ENCODE results near the gene TIMP2. TPM values are rescaled to one million over a fixed set of nuclear protein-coding genes. Genes with fewer than 3 reads are reported as not detected.

TIMP2 gene
- total and polyA plus RNA-seq, 2 of the 13 experiments (the other 11 are each of a cell fraction or from before 2014, with no cell fraction given), result 3.8 to 8.5 TPM

- TF ChIP-seq THAP9 (CRISPR knock-in tag; IDR thresholded peaks at IDR 0.05; ENCODE audit: borderline replicate concordance) (no peak), RORA (CRISPR knock-in tag; IDR thresholded peaks at IDR 0.05) (no peak), WIZ (CRISPR knock-in tag; IDR thresholded peaks at IDR 0.05) (no peak), ZIK1 (CRISPR knock-in tag; IDR thresholded peaks at IDR 0.05; ENCODE audit: borderline replicate concordance, low read depth) (no peak), ZBTB21 (CRISPR knock-in tag; IDR thresholded peaks at IDR 0.05) (no peak), ZNF556 (CRISPR knock-in tag; IDR thresholded peaks at IDR 0.05; ENCODE audit: borderline replicate concordance) (no peak), HOXD1 (CRISPR knock-in tag; IDR thresholded peaks at IDR 0.05) (0 out of 2 replicates have a peak, but pooled peaks have one; percentile 36), FOXC1 (CRISPR knock-in tag; IDR thresholded peaks at IDR 0.05; ENCODE audit: borderline replicate concordance) (no peak), ZNF343 (CRISPR knock-in tag; IDR thresholded peaks at IDR 0.05) (no peak), KLF12 (CRISPR knock-in tag; IDR thresholded peaks at IDR 0.05; ENCODE audit: borderline replicate concordance) (no peak), TMF1 (CRISPR knock-in tag; IDR thresholded peaks at IDR 0.05; ENCODE audit: low read depth) (no peak), NR3C1 (CRISPR knock-in tag; IDR thresholded peaks at IDR 0.05) (no peak), ZNF687 (CRISPR knock-in tag; IDR thresholded peaks at IDR 0.05) (peak; percentile 50), ZFYVE20 (CRISPR knock-in tag; IDR thresholded peaks at IDR 0.05; ENCODE audit: borderline replicate concordance, low read depth) (no peak), HOXA5 (CRISPR knock-in tag; IDR thresholded peaks at IDR 0.05) (no peak; the same call in 1 of the 2 replicates), ATF2 (CRISPR knock-in tag; IDR thresholded peaks at IDR 0.05) (no peak), HNRNPK (IDR thresholded peaks at IDR 0.05; ENCODE audit: low read depth, low read length, poor library complexity, severe bottlenecking) (no peak)
- TF ChIP-seq, protein P1, sequence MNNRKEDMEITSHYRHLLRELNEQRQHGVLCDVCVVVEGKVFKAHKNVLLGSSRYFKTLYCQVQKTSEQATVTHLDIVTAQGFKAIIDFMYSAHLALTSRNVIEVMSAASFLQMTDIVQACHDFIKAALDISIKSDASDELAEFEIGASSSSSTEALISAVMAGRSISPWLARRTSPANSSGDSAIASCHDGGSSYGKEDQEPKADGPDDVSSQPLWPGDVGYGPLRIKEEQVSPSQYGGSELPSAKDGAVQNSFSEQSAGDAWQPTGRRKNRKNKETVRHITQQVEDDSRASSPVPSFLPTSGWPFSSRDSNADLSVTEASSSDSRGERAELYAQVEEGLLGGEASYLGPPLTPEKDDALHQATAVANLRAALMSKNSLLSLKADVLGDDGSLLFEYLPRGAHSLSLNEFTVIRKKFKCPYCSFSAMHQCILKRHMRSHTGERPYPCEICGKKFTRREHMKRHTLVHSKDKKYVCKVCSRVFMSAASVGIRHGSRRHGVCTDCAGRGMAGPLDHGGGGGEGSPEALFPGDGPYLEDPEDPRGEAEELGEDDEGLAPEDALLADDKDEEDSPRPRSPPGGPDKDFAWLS (CRISPR knock-in tag; IDR thresholded peaks at IDR 0.05; ENCODE audit: borderline replicate concordance), result no peak
These were observed 22.3 kb upstream of the TIMP2 start (continued) for GRCh38 chr17:78947235-78948149.
